Measurements from ENCODE around the gene FAAP20. TPM values are rescaled to one million over a fixed set of nuclear protein-coding genes. Genes with fewer than 3 reads are reported as not detected.

FAAP20 gene
- total and polyA plus RNA-seq, 2 donors (not counting 3 experiments of a cell fraction or from before 2014, with no cell fraction given) = 31.5 to 62.6 TPM

- DNase-seq (ENCODE audit: low read depth, low spot score) (no peak), FAIRE-seq (no peak)
- no peaks in the 10 kb centered on the region for H3K9me3 ChIP-seq (replicated peaks; ENCODE audit: control insufficient read depth, insufficient read depth, low read length)
- CTCF ChIA-PET = interaction anchor here (2.6 kb wide), 1 partner anchor 12 kb away, joined by 14 read pairs; no protein-coding TSS in a partner anchor
- H3K4me3 ChIP-seq (replicated peaks in 1 of 3; ENCODE audit: insufficient read depth in 1 of 3, low read depth in 1 of 3, low read length in 3 of 3) = no peak overlapping the region
- H3K4me1 ChIP-seq (ENCODE audit: control insufficient read depth, extremely low read depth, insufficient read depth, low read length) = peaks cover 7% of the 10 kb centered on the region
- H3K9me1 ChIP-seq (replicated peaks; ENCODE audit: control insufficient read depth, extremely low read depth, insufficient read depth, low read length) = no peaks in the 10 kb centered on the region
- H4K20me1 ChIP-seq (replicated peaks; ENCODE audit: control insufficient read depth, extremely low read depth, insufficient read depth, low read length) = no peaks in the 10 kb centered on the region
- no peak overlapping the region for H3K4me2 ChIP-seq (ENCODE audit: insufficient read depth, low read length)
- BruUV-seq (replicated peaks) = no TSS peak
- dilution Hi-C loops (cut with MboI; ENCODE audit: extremely low pct_ligation_motif_present, low sequenced_read_pairs) = no loop called here
- no peak overlapping the region for H3K27ac ChIP-seq (ENCODE audit: insufficient read depth, low read depth, low read length)
- TF ChIP-seq MYC (IDR thresholded peaks at IDR 0.05; ENCODE audit: low read depth, low read length) = no peak
- no peak for TF ChIP-seq FOS (IDR thresholded peaks at IDR 0.05; ENCODE audit: borderline replicate concordance, insufficient read depth, low read length)
- no peak for TF ChIP-seq MAX (IDR thresholded peaks at IDR 0.05; ENCODE audit: insufficient read depth, insufficient read length)
- no peak for TF ChIP-seq CTCF (IDR thresholded peaks at IDR 0.05; ENCODE audit: extremely low read depth in 1 of 2, insufficient read depth in 1 of 2, low read depth in 1 of 2, low read length in 2 of 2)
- TF ChIP-seq GATA2 (IDR thresholded peaks at IDR 0.05; ENCODE audit: insufficient read depth, insufficient read length, low read depth, low read length) = no peak
- TF ChIP-seq EZH2 (IDR thresholded peaks at IDR 0.05; ENCODE audit: borderline replicate concordance, low read depth, low read length, severe bottlenecking) = no peak
- TF ChIP-seq POLR2AphosphoS5 (IDR thresholded peaks at IDR 0.05; ENCODE audit: insufficient read depth, low read depth, low read length) = no peak
- TF ChIP-seq JUN (IDR thresholded peaks at IDR 0.05; ENCODE audit: borderline replicate concordance, insufficient read depth, insufficient read length, low read depth) = no peak
- TF ChIP-seq POLR2A (IDR thresholded peaks at IDR 0.05; ENCODE audit: low read depth, low read length) = no peak
- POLR2A ChIA-PET = no interaction called here
- peaks cover 6% of the 10 kb centered on the region for H3K79me2 ChIP-seq (ENCODE audit: control insufficient read depth, insufficient read depth, low read length)
- no peak overlapping the region for H2AFZ ChIP-seq (ENCODE audit: low read depth, low read length)
- no peak overlapping the region for H3K9ac ChIP-seq (replicated peaks; ENCODE audit: extremely low read depth, insufficient read depth, low read length)
- intact Hi-C loops (cut with micrococcal nuclease) = no loop called here
- no peaks in the 10 kb centered on the region for H3K36me3 ChIP-seq (ENCODE audit: control insufficient read depth in 2 of 2, extremely low read depth in 1 of 2, insufficient read depth in 2 of 2, low read length in 2 of 2)
- no peaks in the 10 kb centered on the region for H3K27me3 ChIP-seq (ENCODE audit: control insufficient read depth in 2 of 2, insufficient read depth in 2 of 2, low read length in 2 of 2)
These were observed 8.4 kb downstream of the FAAP20 start for GRCh38 chr1:2185880-2186855.
